GM12891 (cell line): ENCODE results near the gene ZBTB39.

Source experiments
- POLR2A ChIP-seq: IDR thresholded peaks from 2 replicates; pipeline ENCODE4 v1.6.1; 2011; ENCODE audit warnings: low read depth, low read length, control low read depth
- TAF1 ChIP-seq: IDR thresholded peaks from 2 replicates; pipeline ENCODE4 v1.6.1; 2011; ENCODE audit warnings: low read depth, low read length, control low read depth

DNA sequence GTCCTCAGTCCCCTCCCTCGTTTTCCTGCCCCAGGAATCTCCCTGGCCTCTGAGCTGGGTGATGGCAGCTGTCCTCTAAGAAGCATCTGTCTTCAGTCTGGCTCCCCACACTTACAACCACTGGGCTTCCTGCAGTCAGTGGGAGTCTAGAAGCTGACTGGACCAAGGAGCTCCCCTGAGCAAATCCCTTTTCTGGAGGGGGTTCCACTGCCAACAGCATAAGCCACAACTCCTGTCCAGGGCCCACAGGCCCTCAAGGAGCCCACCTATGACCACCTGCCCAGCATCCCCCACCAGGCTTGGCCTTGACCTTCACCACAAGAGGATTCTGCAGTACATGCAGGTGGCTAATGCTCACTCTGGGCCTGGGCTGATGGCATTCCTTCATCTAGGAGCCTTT lies 53.0 kb downstream of the ZBTB39 start:
- no peak for TF ChIP-seq TAF1
- TF ChIP-seq POLR2A: no peak
